GM23248 (cell line): Measurements from ENCODE around the gene BICC1.

Experiments
- EZH2 ChIP-seq: fragments of 200-600 bp; sonication (generic); IDR thresholded peaks from 2 replicates; pipeline ENCODE4 v1.6.1; 2018; ENCODE audit warnings: antibody characterized with exemption, mild to moderate bottlenecking; ENCODE audit not compliant: insufficient read depth, poor library complexity, severe bottlenecking
- EZH2phosphoT487 ChIP-seq: fragments of 200-600 bp; sonication (generic); IDR thresholded peaks from 2 replicates; pipeline ENCODE4 v1.6.1; 2018; ENCODE audit warnings: antibody characterized with exemption, moderate library complexity, mild to moderate bottlenecking, low read depth; ENCODE audit not compliant: insufficient read depth

GRCh38 chr10:58843760-58844159, 331.1 kb downstream of the BICC1 start:
- TF ChIP-seq EZH2phosphoT487 (no peak), EZH2 (no peak)
